Stimulated activated CD8-positive, alpha-beta memory T cell treated with anti-CD3 and anti-CD28 coated beads, Interleukin-15, amount 100 ng/mL, for 24 hours (primary cell): ENCODE results near the gene PCMT1.
"Not testable (repeated sequence)": the region's sequence is repeated elsewhere in the genome, so short reads cannot be mapped to it uniquely, and the experiment has no call there.

ENCODE experiments used
- DNase-seq: peaks from one replicate; pipeline ENCODE4 v3.0.0-alpha.2; 2020; ENCODE audit warnings: low read depth

PCMT1 gene

GRCh38 chr6:149749594-149750135 lies at the start of gene PCMT1:
TSS of gene PCMT1 (plus strand) at chr6:149749741. CDS start at chr6:149749902, 161 bp downstream.
- DNase-seq, result peak; percentile 88

DNA sequence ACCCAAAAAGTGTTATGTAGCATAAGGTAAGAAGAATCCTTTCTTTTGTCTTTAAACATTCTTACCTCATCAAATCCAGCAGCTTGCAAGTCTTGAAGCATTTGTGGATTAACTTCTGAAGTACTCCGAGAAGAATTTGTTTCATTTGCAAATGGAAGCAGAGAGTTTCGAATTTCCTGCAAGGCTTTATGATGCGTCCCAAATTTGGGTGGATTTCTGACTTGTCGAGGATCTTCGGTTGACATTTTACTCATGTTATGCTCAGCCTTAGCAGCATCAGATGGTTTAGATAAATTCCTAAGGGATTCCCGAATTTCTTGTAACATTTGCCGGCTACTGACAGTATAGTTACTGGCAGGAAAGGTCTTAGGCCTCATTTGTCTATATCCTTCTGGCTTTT lies 47.8 kb upstream of the PCMT1 start:
- DNase-seq, result no peak

GRCh38 chr6:149711711-149712110 lies 37.8 kb upstream of the PCMT1 start:
- DNase-seq, result no peak

- no peak for DNase-seq
These were observed 35.1 kb upstream of the PCMT1 start for GRCh38 chr6:149714442-149714841.

DNA sequence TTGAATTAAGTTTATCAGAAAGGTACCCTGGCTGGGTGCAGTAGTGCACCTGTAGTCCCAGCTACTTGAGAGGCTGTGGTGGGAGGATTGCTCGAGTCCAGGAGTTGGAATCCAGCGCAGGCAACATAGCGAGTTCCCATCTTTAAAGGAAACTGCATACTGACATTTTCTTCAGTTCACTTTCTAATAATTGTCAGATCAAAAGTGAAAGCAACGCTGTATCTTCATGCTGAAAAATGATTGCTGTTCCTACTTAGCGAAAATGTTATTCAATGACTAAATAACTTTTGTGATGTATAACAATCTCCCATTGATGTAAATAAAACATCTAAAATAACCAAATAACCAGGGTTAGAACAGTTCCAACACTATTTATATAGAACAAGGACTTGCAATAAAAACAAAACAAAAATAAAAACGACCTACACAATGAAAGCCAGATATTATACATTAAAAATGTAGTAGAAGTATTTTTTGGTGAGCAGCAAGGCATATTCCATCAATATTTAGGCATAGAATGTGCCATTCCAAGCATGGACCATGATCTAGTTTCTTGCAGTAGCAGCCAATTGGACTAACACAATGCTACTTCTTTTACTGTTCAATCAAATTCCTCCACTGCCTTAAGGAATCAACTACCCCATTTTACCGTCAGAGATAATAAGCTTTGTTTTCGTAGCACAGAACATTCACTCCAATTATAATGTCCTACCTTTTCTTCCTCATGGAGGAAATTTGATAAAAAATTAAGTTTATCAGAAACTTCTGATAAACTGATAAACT lies 33.2 kb upstream of the PCMT1 start:
- no peak for DNase-seq

DNA sequence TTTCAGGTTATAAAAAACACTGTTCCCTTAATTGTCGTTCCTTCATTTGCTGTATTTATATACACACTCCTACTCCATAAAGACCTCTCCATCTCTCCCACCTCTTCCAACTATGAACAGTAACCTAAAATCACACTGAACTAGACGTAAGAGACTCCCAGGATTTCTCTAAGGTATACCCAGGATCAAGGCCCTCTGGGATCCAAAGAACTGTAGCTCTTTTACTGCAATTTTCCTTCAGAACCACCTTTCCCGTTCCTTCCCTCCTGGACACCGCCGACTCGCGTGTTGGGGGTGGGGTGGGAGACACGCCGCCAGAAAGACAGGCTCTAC lies 32.3 kb upstream of the PCMT1 start:
- no peak for DNase-seq

- peak; percentile 85 for DNase-seq
These were observed 31.7 kb upstream of the PCMT1 start, which contains the start of gene LATS1 for GRCh38 chr6:149717588-149718458. TSS of gene LATS1 (minus strand) at chr6:149718101. CDS start at chr6:149702126, 15,975 bp downstream.

DNA sequence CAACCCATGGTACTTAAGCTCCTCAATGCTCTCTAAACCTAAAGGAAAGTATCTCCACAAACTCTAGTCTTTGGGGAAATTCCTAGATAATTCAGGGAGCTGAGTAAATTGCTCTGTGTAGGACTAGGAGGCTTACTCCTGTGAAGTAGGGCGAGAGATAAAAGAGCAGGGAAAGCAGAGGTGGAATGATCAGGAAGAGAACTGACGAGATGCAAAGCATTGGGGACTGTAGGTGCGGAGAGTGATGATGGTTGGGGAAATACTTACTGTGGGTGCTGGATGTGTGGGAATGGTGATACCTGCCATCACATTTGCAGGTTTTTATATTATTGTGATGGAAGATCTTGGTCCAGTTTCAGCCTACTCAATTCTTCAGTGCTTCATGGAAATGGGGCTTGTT lies 30.0 kb upstream of the PCMT1 start:
- DNase-seq, result no peak

- DNase-seq, result no peak
These were observed 26.3 kb upstream of the PCMT1 start for GRCh38 chr6:149723262-149723661.

DNA sequence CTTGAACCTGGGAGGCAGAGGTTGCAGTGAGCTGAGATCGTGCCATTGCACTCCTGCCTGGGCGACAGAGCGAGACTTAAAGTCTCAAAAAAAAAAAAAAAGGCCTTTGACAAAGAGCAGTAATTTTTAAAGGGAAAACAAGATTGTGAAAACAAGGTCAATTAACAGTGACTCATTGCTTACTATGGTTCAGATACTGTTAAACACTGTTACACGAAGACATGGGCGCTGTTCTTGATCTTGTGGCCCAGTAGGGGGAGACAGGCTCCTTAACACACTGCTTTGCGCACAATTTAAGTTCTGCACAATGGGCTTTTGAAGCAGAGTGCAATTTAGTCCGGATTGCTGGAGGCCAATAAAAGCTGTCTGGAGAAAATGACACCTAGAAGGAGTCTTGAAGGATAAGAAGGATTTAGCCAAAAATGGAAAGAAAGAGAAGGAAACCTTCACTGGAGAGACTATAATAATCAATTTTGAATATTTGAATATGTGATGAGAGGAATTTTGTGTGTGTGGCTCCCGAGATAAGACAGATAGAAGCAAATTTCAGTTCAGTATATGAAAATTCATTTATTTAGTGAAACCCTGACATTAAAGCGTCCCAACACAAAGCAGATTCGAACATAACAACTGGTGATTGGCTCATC lies 25.6 kb upstream of the PCMT1 start:
- DNase-seq, result no peak

DNA sequence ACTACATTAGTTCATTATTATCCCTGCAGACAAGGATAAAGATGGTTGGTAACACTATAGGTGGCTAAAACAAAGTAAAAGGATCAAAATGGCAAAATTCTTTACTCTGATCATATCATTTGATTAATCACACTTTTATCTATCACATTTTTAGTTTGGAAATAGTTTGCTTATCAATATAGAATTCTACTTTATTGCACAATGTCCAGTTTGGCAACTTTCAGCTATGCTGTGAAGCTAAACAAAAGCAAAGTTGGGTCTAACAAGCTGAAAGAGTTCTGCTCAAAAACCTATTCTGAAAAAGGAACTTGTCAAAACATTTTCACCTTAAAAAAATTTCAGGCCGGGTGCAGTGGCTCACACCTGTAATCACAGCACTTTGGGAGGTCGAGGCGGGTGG lies 23.8 kb upstream of the PCMT1 start:
- no peak for DNase-seq

- no peak for DNase-seq
These were observed 21.6 kb upstream of the PCMT1 start for GRCh38 chr6:149727793-149728498.

DNA sequence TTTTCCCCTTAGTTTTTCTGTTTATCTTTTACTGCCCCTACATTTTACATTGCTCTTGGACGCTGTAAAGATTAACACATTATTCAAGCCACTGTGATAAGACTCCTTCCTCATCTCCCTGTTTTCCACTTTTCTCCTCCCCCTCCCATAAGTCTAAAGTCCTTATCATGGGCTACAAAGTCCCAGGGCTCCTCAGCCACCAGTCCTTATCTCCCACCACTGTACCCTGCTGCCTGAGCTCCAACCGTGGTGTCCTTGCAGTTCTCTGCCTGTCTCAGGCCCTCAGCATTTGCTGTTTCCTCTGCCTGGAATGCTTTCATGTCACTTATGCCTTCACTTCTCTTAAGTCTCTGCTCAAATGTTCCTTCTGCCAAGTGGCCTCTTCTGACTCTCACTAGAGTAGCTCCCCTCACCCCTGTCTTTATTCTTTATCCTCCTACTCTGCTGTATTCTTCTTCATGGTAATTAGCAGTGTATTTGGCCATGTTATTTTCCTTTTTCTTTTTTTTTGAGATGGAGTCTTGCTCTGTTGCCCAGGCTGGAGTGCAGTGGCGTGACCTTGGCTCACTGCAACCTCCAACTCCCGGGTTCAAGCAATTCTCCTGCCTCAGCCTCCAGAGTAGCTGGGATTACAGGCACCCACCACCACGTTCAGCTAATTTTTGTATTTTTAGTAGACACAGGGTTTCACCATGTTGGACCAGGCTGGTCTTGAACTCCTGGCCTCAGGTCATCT lies 20.9 kb upstream of the PCMT1 start:
- no peak for DNase-seq

DNA sequence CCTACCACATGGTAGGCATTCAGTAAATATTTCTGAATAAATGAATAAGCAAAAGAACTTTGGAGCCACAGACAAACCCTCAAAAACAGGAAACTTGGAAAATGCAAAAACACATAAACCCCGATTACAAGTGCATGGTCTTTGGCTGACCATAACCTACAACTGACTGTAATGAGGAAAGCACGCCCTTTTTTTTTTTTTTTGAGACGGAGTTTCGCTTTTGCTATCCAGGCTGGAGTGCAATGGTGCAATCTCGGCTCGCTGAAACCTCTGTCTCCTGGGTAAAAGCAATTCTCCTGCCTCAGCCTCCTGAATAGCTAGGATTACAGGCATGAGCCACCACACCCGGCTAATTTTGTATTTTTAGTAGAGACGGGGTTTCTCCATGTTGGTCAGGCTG lies 19.7 kb upstream of the PCMT1 start:
- DNase-seq, result no peak

GRCh38 chr6:149733089-149733720 lies 16.3 kb upstream of the PCMT1 start:
- DNase-seq, result no peak

GRCh38 chr6:149734915-149735314 lies 14.6 kb upstream of the PCMT1 start:
- DNase-seq, result no peak

DNA sequence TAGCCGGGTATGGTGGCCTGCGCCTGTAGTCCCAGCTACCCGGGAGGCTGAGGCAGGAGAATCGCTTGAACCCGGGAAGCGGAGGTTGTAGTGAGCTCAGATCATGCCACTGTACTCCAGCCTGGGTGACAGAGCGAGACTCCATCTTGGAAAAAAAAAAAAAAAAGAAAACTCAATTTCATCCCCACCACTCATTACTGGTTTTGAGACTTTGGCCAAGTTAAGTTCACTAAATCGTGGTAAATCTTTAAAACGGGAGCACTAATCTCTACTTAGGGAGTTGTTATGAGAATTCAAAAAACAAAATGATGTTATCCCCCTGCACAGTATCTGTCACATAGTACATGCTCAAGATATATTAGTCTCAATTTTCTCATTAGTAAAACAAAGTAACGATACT lies 4.3 kb upstream of the PCMT1 start:
- DNase-seq, result not testable (repeated sequence)

- DNase-seq, result peak; percentile 77
These were observed 3.2 kb upstream of the PCMT1 start, which contains the start of gene NUP43 for GRCh38 chr6:149746147-149746946. TSS of gene NUP43 (minus strand) at chr6:149746529. CDS start at chr6:149746495, 34 bp downstream.

- not testable (repeated sequence) for DNase-seq
These were observed 403 bp upstream of the PCMT1 start for GRCh38 chr6:149749082-149749593.
